ENCODE data around the gene PGBD2. TPM values are rescaled to one million over a fixed set of nuclear protein-coding genes. Genes with fewer than 3 reads are reported as not detected.
"Not testable (repeated sequence)": the region's sequence is repeated elsewhere in the genome, so short reads cannot be mapped to it uniquely, and the experiment has no call there.

Gene PGBD2
- total RNA-seq, 1 donor from 2014 or later: 7.4 TPM

DNA sequence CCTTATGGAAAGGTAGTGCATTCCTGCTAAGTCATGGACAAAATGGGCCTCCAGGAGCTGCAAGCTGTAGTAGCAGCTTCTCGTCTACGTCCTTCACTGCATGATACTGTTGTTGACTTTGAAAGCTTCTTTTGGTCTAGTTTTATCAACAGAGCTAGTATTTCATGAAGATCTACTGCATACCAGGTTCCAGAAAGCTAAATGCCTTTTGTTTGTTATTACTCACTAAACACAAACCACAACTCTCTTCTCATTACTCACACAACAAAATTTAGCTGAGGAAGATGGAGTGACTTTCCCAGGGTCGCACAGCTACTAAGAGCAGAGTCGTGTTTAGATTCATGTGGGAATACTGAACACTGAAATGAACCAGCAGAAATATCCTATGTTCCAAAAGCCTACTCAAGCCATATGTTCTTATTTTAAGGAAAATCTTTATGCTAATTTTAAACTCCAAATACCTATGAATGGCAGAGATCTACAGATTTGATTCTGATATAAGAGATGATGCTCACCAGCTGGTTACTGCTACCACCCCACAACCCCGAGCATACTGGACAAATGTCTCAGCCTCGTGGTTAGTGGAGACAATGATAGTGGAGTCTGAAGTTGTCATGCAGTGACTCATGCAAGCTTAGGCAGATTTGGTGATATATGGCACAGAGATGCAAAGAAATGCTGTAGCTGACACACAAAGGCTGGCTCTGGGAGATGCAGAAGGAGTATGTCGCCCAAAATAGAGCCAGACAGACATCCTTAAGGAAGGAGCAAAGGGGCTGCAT is 20.6 kb downstream of the PGBD2 start:
- TF ChIP-seq, protein P1, sequence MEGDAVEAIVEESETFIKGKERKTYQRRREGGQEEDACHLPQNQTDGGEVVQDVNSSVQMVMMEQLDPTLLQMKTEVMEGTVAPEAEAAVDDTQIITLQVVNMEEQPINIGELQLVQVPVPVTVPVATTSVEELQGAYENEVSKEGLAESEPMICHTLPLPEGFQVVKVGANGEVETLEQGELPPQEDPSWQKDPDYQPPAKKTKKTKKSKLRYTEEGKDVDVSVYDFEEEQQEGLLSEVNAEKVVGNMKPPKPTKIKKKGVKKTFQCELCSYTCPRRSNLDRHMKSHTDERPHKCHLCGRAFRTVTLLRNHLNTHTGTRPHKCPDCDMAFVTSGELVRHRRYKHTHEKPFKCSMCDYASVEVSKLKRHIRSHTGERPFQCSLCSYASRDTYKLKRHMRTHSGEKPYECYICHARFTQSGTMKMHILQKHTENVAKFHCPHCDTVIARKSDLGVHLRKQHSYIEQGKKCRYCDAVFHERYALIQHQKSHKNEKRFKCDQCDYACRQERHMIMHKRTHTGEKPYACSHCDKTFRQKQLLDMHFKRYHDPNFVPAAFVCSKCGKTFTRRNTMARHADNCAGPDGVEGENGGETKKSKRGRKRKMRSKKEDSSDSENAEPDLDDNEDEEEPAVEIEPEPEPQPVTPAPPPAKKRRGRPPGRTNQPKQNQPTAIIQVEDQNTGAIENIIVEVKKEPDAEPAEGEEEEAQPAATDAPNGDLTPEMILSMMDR (IDR thresholded peaks at IDR 0.05; ENCODE audit: insufficient read depth, low read length, severe bottlenecking): no peak
- FAIRE-seq: no peak
- H3K36me3 ChIP-seq (ENCODE audit: control insufficient read depth, insufficient read depth, low read length): peaks cover 2% of the 10 kb centered on the region
- H3K27me3 ChIP-seq (ENCODE audit: control insufficient read depth, insufficient read depth, low read length): no peaks in the 10 kb centered on the region
- no peak overlapping the region for H3K4me3 ChIP-seq (ENCODE audit: low read depth, low read length)
- peak; percentile 70 for DNase-seq (ENCODE audit: low read depth)

GRCh38 chr1:248927283-248927682 is 21.2 kb downstream of the PGBD2 start:
- DNase-seq (ENCODE audit: low read depth); H3K27me3 ChIP-seq (ENCODE audit: control insufficient read depth, insufficient read depth, low read length); FAIRE-seq; H3K36me3 ChIP-seq (ENCODE audit: control insufficient read depth, insufficient read depth, low read length); H3K4me3 ChIP-seq (ENCODE audit: low read depth, low read length): not testable (repeated sequence)

GRCh38 chr1:248928122-248928521 is 22.1 kb downstream of the PGBD2 start:
- not testable (repeated sequence) for FAIRE-seq; H3K27me3 ChIP-seq (ENCODE audit: control insufficient read depth, insufficient read depth, low read length); H3K4me3 ChIP-seq (ENCODE audit: low read depth, low read length); DNase-seq (ENCODE audit: low read depth); H3K36me3 ChIP-seq (ENCODE audit: control insufficient read depth, insufficient read depth, low read length)

DNA sequence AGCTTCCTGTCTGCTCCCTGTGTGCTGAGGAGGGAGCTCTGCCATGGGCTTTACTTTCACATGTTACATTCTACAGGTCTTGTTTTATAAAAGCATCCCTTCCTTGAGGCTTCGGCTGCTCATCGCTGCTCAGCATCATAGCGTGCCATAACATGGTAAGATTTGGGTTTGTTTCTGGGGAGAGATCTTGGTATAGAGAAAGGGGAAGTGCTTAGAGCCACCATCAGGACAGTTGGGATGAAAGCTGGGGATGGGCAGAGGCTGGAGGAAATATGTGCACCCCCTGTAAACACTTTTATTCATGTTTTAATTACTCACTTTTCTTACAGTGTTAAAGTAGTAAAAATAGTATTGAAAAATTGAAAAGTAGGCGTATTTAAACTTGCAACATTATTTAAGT is 24.0 kb downstream of the PGBD2 start:
- not testable (repeated sequence) for H3K36me3 ChIP-seq (ENCODE audit: control insufficient read depth, insufficient read depth, low read length); DNase-seq (ENCODE audit: low read depth); H3K27me3 ChIP-seq (ENCODE audit: control insufficient read depth, insufficient read depth, low read length); FAIRE-seq; H3K4me3 ChIP-seq (ENCODE audit: low read depth, low read length)

- FAIRE-seq; H3K36me3 ChIP-seq (ENCODE audit: control insufficient read depth, insufficient read depth, low read length); H3K4me3 ChIP-seq (ENCODE audit: low read depth, low read length); DNase-seq (ENCODE audit: low read depth); H3K27me3 ChIP-seq (ENCODE audit: control insufficient read depth, insufficient read depth, low read length): not testable (repeated sequence)
These were observed 32.3 kb downstream of the PGBD2 start for GRCh38 chr1:248938173-248938809.

GRCh38 chr1:248944134-248944999 is 38.3 kb downstream of the PGBD2 start:
- not testable (repeated sequence) for H3K4me3 ChIP-seq (ENCODE audit: low read depth, low read length); DNase-seq (ENCODE audit: low read depth); H3K27me3 ChIP-seq (ENCODE audit: control insufficient read depth, insufficient read depth, low read length); H3K36me3 ChIP-seq (ENCODE audit: control insufficient read depth, insufficient read depth, low read length); FAIRE-seq

DNA sequence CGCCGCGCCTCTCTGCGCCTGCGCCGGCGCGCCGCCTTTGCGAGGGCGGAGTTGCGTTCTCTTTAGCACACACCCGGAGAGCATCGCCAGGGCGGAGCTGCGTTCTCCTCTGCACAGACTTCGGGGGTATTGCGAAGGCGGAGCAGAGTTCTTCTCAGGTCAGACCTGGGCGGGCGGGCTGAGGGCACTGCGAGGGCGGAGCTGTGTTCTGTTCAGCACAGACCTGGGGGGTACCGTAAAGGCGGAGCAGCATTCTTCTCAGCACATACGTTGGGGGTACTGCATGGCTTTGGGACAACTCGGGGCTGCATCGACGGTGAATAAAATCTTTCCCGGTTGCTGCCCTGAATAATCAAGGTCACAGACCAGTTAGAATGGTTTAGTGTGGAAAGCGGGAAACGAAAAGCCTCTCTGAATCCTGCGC is 39.0 kb downstream of the PGBD2 start:
- not testable (repeated sequence) for FAIRE-seq; DNase-seq (ENCODE audit: low read depth); H3K4me3 ChIP-seq (ENCODE audit: low read depth, low read length); H3K27me3 ChIP-seq (ENCODE audit: control insufficient read depth, insufficient read depth, low read length); H3K36me3 ChIP-seq (ENCODE audit: control insufficient read depth, insufficient read depth, low read length)

DNA sequence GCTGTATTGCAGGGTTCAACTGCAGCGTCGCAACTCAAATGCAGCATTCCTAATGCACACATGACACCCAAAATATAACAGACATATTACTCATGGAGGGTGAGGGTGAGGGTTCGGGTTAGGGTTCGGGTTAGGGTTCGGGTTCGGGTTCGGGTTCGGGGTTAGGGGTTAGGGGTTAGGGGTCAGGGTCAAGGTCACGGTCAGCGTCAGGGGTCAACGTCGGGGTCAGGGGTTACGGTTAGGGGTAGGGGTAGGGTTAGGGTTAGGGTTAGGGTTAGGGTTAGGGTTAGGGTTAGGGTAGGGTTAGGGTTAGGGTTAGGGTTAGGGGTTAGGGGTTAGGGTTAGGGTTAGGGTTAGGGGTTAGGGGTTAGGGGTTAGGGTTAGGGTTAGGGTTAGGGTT is 39.4 kb downstream of the PGBD2 start:
- H3K27me3 ChIP-seq (ENCODE audit: control insufficient read depth, insufficient read depth, low read length); H3K4me3 ChIP-seq (ENCODE audit: low read depth, low read length); H3K36me3 ChIP-seq (ENCODE audit: control insufficient read depth, insufficient read depth, low read length); DNase-seq (ENCODE audit: low read depth); FAIRE-seq: not testable (repeated sequence)

- not testable (repeated sequence) for H3K36me3 ChIP-seq (ENCODE audit: control insufficient read depth, insufficient read depth, low read length); H3K4me3 ChIP-seq (ENCODE audit: low read depth, low read length); FAIRE-seq; H3K27me3 ChIP-seq (ENCODE audit: control insufficient read depth, insufficient read depth, low read length); DNase-seq (ENCODE audit: low read depth)
These were observed 39.9 kb downstream of the PGBD2 start for GRCh38 chr1:248945856-248946416.

Other genes with a start within 250 kb of the PGBD2 start
- not detected in 2 replicates for gene OR14I1, start 203.5 kb upstream of the PGBD2 start, total RNA-seq
- gene LYPD8, start 150.5 kb upstream of the PGBD2 start, total RNA-seq: not detected in 2 replicates
- 17.1 and 20.9 TPM in 2 replicates for gene SH3BP5L, start 80.3 kb upstream of the PGBD2 start, total RNA-seq
- gene ZNF672, start 68.0 kb upstream of the PGBD2 start, total RNA-seq: 15.3 and 18.8 TPM in 2 replicates
- 19.7 and 22.7 TPM in 2 replicates for gene ZNF692, start 47.1 kb upstream of the PGBD2 start, total RNA-seq

Measured in bronchial epithelial cell (primary cell).